Endometrial microvascular endothelial cells (primary cell): ENCODE measurements around the gene PCDHA12. TPM values are rescaled to one million over a fixed set of nuclear protein-coding genes. Genes with fewer than 3 reads are reported as not detected.
"Not testable (repeated sequence)": the region's sequence is repeated elsewhere in the genome, so short reads cannot be mapped to it uniquely, and the experiment has no call there.

Source experiments
- in situ Hi-C: cut with HindIII; loops from 2 replicates; pipeline ENCODE4 v1.10.0; 2017; ENCODE audit warnings: low sequenced_read_pairs, low pct_unique_long_range_greater_than_20kb; ENCODE audit errors: inconsistent ontology term
- total RNA-seq: library from RNA; depleted of rRNA; stranded (reverse); fragments of >200 nt; gene quantifications from one replicate; pipeline ENCODE4 v1.2.3, GENCODE V29; 2015; ENCODE audit errors: inconsistent ontology term

Gene PCDHA12
- total RNA-seq, 1 donor from 2014 or later = not detected

DNA sequence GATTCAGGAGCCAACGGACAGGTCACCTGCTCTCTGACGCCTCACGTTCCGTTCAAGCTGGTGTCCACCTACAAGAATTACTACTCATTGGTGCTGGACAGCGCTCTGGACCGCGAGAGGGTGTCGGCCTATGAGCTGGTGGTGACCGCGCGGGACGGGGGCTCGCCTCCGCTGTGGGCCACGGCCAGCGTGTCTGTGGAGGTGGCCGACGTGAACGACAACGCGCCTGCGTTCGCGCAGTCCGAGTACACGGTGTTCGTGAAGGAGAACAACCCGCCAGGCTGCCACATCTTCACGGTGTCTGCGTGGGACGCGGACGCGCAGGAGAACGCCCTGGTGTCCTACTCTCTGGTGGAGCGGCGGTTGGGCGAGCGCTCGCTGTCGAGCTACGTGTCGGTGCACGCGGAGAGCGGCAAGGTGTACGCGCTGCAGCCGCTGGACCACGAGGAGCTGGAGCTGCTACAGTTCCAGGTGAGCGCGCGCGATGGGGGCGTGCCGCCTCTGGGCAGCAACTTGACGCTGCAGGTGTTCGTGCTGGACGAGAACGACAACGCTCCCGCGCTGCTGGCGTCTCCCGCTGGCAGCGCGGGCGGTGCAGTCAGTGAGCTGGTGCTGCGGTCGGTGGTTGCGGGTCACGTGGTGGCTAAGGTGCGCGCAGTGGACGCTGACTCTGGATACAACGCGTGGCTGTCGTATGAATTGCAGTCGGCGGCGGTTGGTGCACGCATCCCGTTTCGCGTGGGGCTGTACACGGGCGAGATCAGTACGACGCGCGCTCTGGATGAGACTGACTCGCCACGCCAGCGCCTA is 17.7 kb upstream of the PCDHA12 start:
- in situ Hi-C loops = no loop called here

DNA sequence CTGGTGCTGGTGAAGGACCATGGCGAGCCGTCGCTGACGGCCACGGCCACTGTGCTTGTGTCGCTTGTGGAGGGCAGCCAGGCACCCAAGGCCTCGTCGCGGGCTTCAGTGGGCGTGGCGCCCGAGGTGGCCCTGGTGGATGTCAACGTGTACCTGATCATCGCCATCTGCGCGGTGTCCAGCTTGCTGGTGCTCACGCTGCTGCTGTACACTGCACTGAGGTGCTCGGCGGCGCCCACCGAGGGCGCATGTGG is 17.2 kb upstream of the PCDHA12 start:
- in situ Hi-C loops = no loop called here

- in situ Hi-C loops = no loop called here
Measured at GRCh38 chr5:140862441-140863295, 12.4 kb upstream of the PCDHA12 start.

DNA sequence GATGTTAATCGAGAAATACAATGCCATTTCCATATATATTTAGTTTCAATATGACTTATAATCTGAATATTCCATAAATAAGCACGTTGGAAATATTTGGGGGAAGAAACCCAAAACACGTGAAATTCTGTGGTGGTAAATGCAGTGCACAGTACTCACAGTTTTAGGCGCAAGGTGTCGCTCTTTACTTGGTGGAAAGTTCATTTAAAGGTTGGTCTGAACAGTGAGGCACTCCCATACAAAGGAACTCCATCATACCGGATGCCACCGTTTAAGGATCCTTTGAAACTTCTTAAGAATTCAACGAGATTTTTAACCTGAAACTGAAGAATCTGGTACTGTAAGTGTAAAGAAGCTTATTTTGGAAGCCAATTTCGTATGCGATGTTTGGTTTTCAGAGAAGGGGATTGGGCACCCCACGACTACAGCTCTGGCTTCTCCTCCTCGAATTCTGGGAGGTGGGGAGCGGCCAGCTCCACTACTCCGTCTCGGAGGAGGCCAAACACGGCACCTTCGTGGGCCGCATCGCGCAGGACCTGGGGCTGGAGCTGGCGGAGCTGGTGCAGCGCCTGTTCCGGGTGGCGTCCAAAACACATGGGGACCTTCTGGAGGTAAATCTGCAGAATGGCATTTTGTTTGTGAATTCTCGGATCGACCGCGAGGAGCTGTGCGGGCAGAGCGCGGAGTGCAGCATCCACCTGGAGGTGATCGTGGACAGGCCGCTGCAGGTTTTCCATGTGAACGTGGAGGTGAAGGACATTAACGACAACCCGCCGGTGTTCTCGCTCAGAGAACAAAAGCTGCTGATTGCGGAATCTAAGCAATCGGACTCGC is 6.2 kb upstream of the PCDHA12 start, which contains the start of gene PCDHA11:
Gene PCDHA11 (plus strand): TSS at position 237 of the 834 bp plus-strand sequence. CDS start 147 bp downstream, at position 384.
- in situ Hi-C loops = no loop called here

- in situ Hi-C loops = no loop called here
Measured at GRCh38 chr5:140869555-140869886, 5.6 kb upstream of the PCDHA12 start.

GRCh38 chr5:140870221-140871201 is 4.6 kb upstream of the PCDHA12 start:
- in situ Hi-C loops = no loop called here

GRCh38 chr5:140876541-140877261 is 1.6 kb downstream of the PCDHA12 start:
- in situ Hi-C loops = not testable (repeated sequence)

GRCh38 chr5:140877262-140877581 is 2.1 kb downstream of the PCDHA12 start:
- in situ Hi-C loops = no loop called here

- in situ Hi-C loops = no loop called here
Measured at GRCh38 chr5:140881889-140882590, 6.9 kb downstream of the PCDHA12 start, which contains the start of gene PCDHA13. Gene PCDHA13, plus strand, starts transcription at chr5:140882124. Its CDS starts 145 bp downstream, at chr5:140882269.

DNA sequence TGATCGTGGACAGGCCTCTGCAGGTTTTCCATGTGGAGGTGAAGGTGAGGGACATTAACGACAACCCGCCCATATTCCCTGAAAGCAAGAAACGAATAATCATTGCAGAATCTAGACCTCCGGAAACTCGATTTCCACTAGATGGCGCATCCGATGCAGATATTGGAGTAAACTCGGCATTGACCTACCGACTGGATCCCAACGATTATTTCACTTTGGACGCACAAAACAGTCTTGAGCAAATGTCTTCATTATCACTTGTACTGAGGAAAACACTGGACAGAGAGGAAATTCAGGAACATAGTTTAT is 7.4 kb downstream of the PCDHA12 start:
- in situ Hi-C loops = no loop called here

GRCh38 chr5:140883373-140883772 is 8.3 kb downstream of the PCDHA12 start:
- in situ Hi-C loops = no loop called here

DNA sequence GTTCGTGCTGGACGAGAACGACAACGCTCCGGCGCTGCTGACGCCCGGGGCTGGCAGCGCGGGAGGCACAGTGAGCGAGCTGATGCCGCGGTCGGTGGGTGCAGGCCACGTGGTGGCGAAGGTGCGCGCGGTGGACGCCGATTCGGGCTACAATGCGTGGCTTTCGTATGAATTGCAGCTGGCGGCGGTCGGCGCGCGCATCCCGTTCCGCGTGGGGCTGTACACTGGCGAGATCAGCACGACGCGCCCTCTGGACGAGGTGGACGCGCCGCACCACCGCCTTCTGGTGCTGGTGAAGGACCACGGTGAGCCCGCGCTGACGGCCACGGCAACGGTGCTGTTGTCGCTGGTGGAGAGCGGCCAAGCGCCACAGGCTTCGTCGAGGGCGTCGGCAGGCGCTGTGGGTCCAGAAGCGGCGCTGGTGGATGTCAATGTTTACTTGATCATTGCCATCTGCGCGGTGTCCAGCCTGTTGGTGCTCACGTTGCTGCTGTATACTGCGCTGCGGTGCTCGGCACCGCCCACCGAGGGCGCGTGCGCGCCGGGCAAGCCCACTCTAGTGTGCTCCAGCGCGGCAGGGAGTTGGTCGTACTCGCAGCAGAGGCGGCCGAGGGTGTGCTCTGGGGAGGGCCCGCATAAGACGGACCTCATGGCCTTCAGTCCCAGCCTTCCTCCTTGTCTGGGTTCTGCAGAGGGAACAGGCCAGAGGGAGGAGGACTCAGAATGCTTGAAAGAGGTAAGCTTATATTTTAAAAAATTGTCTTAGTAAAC is 9.0 kb downstream of the PCDHA12 start:
- in situ Hi-C loops = no loop called here

DNA sequence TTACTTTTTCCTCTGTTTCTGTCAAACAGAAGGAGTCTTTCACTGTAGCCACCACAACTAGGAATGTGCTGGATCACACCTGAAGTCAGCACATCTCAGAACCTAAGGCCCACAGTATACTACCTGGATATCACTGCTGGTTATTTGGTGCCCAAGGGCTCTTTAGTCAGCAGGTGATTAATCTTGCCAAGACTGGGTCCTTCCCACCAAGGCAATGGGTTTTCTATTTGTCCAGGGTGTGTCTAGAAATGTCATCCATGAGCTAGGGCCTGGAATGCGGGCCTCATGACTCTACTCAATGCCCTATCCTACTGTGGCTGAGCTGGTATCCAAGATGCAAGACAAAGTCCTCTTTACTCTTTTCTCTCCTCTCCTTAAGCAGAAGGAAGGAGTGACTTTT is 41.2 kb downstream of the PCDHA12 start:
- in situ Hi-C loops = no loop called here

GRCh38 chr5:140923601-140924000 is 48.5 kb downstream of the PCDHA12 start:
- in situ Hi-C loops = no loop called here

DNA sequence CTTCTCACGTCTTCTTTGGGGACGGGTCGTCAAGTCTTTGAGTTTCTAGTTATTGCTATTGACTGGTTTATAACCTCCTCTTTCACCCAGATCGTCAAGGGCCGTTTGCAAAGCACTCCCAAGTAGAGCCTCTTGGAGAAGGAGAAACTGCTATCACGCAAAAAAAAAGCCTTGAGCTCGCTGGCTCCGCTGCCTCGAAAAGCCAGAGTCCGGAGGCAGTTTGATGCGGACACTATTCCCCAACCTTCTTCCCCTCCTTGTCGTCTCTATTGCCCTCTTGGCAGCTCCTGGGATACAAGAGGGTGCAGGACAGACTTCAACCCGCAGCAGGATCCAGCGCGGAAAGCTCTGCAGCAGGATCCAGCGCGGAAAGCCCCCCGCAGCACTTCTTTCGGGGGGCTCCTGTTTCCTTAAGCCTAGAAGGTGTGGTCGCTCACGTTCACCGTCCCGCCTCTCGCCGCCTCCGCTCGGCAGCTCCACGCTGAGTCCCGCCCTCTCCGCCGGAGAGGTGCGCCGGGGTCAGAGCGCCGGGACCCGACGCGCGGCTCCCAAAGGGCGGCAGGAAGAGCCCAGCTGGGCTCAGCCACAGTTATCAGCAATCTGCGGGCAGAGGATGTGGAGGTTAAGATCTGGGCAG is 50.8 kb downstream of the PCDHA12 start, which contains the start of gene PCDHAC1:
Gene PCDHAC1 (plus strand): TSS at position 494 of the 637 bp plus-strand sequence. CDS start 594 bp downstream, outside the sequence.
- in situ Hi-C loops = no loop called here
